ENCODE measurements around the gene GYPC. TPM values are rescaled to one million over a fixed set of nuclear protein-coding genes. Genes with fewer than 3 reads are reported as not detected.

GYPC gene
- polyA plus RNA-seq, 2 of the 4 experiments (the other 2 are of a cell fraction) = not detected

- no peaks in the 10 kb centered on the region for H3K9me3 ChIP-seq
- H3K4me1 ChIP-seq = no peaks in the 10 kb centered on the region
- FAIRE-seq = no peak
- no peak for DNase-seq (ENCODE audit: low read depth in 1 of 2, low spot score in 1 of 2)
- POLR2A ChIA-PET = no interaction called here
- ATAC-seq = no peak
- no peak overlapping the region for H3K4me3 ChIP-seq
- no peak for TF ChIP-seq HOXA7 (CRISPR knock-in tag; IDR thresholded peaks at IDR 0.05)
- TF ChIP-seq ZFP36 (IDR thresholded peaks at IDR 0.05; ENCODE audit: borderline replicate concordance, partially characterized antibody) = no peak
- no peak for TF ChIP-seq TFCP2L1 (CRISPR knock-in tag; IDR thresholded peaks at IDR 0.05)
- no peak for TF ChIP-seq RCOR1 (IDR thresholded peaks at IDR 0.05; ENCODE audit: low read depth, low read length)
- TF ChIP-seq HEYL (CRISPR knock-in tag; IDR thresholded peaks at IDR 0.05) = no peak
- TF ChIP-seq RAD21 (conservative IDR thresholded peaks at IDR 0.05 in 1 of 2, IDR thresholded peaks at IDR 0.05 in 1 of 2) = no peak
- no peak for TF ChIP-seq ELK1 (IDR thresholded peaks at IDR 0.05; ENCODE audit: low read depth, low read length)
- no peak for TF ChIP-seq CTCF (IDR thresholded peaks at IDR 0.05)
- no peak for TF ChIP-seq EHF (CRISPR knock-in tag; IDR thresholded peaks at IDR 0.05)
- no peak for TF ChIP-seq FOXS1 (CRISPR knock-in tag; IDR thresholded peaks at IDR 0.05)
- TF ChIP-seq PBX3 (IDR thresholded peaks at IDR 0.05) = no peak
- TF ChIP-seq USF2 (IDR thresholded peaks at IDR 0.05) = no peak
- no peak for TF ChIP-seq CHD2 (IDR thresholded peaks at IDR 0.05; ENCODE audit: low read length, partially characterized antibody)
- TF ChIP-seq NR3C1 (IDR thresholded peaks at IDR 0.05) = no peak
- H3K27ac ChIP-seq = no peak overlapping the region
- H3K4me2 ChIP-seq = no peak overlapping the region
- CTCF ChIA-PET = no interaction called here
These were observed 69.6 kb downstream of the GYPC start for GRCh38 chr2:126725580-126725979.

GRCh38 chr2:126729896-126730295 is 73.9 kb downstream of the GYPC start:
- ATAC-seq = no peak
- Histone ChIP-seq H3K4me2 (no peak overlapping the region), H3K4me1 (no peaks in the 10 kb centered on the region), H3K9me3 (no peaks in the 10 kb centered on the region), H3K27ac (no peak overlapping the region), H3K4me3 (no peak overlapping the region)
- ChIA-PET POLR2A (no interaction called here), CTCF (no interaction called here)
- TF ChIP-seq EHMT2 (IDR thresholded peaks at IDR 0.05; ENCODE audit: low read depth) = no peak
- no peak for TF ChIP-seq TFCP2L1 (CRISPR knock-in tag; IDR thresholded peaks at IDR 0.05)
- TF ChIP-seq CHD4 (IDR thresholded peaks at IDR 0.05; ENCODE audit: borderline replicate concordance) = no peak
- TF ChIP-seq E2F6 (IDR thresholded peaks at IDR 0.05; ENCODE audit: borderline replicate concordance, low read depth) = no peak
- no peak for TF ChIP-seq ESRRA (IDR thresholded peaks at IDR 0.05; ENCODE audit: borderline replicate concordance, low read length)
- TF ChIP-seq REST (IDR thresholded peaks at IDR 0.05) = no peak
- TF ChIP-seq PBX3 (IDR thresholded peaks at IDR 0.05) = no peak
- TF ChIP-seq SREBF2 (IDR thresholded peaks at IDR 0.05) = no peak
- TF ChIP-seq CEBPB (IDR thresholded peaks at IDR 0.05) = no peak
- TF ChIP-seq POLR2A (IDR thresholded peaks at IDR 0.05; ENCODE audit: low read length) = no peak
- TF ChIP-seq RCOR1 (IDR thresholded peaks at IDR 0.05; ENCODE audit: low read depth, low read length) = no peak
- no peak for TF ChIP-seq EP300 (IDR thresholded peaks at IDR 0.05)
- TF ChIP-seq HES2 (IDR thresholded peaks at IDR 0.05) = no peak
- no peak for TF ChIP-seq CHD2 (IDR thresholded peaks at IDR 0.05; ENCODE audit: low read length, partially characterized antibody)
- no peak for TF ChIP-seq ZC3H11A (IDR thresholded peaks at IDR 0.05)
- TF ChIP-seq GATA3 (IDR thresholded peaks at IDR 0.05; ENCODE audit: borderline replicate concordance) = no peak
- no peak for TF ChIP-seq SMC3 (IDR thresholded peaks at IDR 0.05)
- no peak for TF ChIP-seq MYC (IDR thresholded peaks at IDR 0.05; ENCODE audit: borderline replicate concordance, low read length)
- DNase-seq (ENCODE audit: low read depth in 1 of 2, low spot score in 1 of 2) = no peak
- WGBS (ENCODE audit: missing lambda C conversion rate) = 6% methylated on average over 4 of the region's 4 CpGs
- FAIRE-seq = no peak

Data from A549 (cell line).